HEK293T (cell line): ENCODE data around the gene PANK4.

ENCODE experiments used
- CTCF ChIA-PET: fragments of 350-600 bp; formaldehyde crosslinking; extraction: SDS; loops from one replicate; lab custom pipeline; 2021; ENCODE audit warnings: antibody characterized with exemption, inconsistent platforms; lab: Yijun Ruan, JAX
- POLR2A ChIA-PET: fragments of 350-600 bp; formaldehyde crosslinking; extraction: SDS; loops from one replicate; lab custom pipeline; 2020; ENCODE audit warnings: antibody characterized with exemption, inconsistent platforms; lab: Yijun Ruan, JAX
- DNase-seq: peaks from one replicate; pipeline ENCODE4 v3.0.0; 2012; ENCODE audit warnings: mixed read lengths; ENCODE audit errors: extremely low spot score
- ARNT ChIP-seq: fragments of 450-650 bp; IDR thresholded peaks from 2 replicates; pipeline ENCODE4 v1.6.1; 2017; ENCODE audit warnings: mild to moderate bottlenecking
- BHLHE40 ChIP-seq: fragments of 450-650 bp; IDR thresholded peaks from 2 replicates; pipeline ENCODE4 v1.6.1; 2016; ENCODE audit warnings: mild to moderate bottlenecking, moderate library complexity, borderline replicate concordance
- CTBP1 ChIP-seq: fragments of 450-650 bp; IDR thresholded peaks from 2 replicates; pipeline ENCODE4 v1.6.1; 2016; ENCODE audit warnings: borderline replicate concordance
- ELF4 ChIP-seq: fragments of 450-650 bp; IDR thresholded peaks from 2 replicates; pipeline ENCODE4 v1.6.1; 2017; ENCODE audit warnings: antibody characterized with exemption
- FOXA1 ChIP-seq: fragments of 450-650 bp; IDR thresholded peaks from 2 replicates; pipeline ENCODE4 v1.6.1; 2016; ENCODE audit warnings: mild to moderate bottlenecking
- FOXK2 ChIP-seq: fragments of 450-650 bp; IDR thresholded peaks from 2 replicates; pipeline ENCODE4 v1.6.1; 2016; ENCODE audit warnings: mild to moderate bottlenecking
- FOXM1 ChIP-seq: fragments of 450-650 bp; IDR thresholded peaks from 2 replicates; pipeline ENCODE4 v1.6.1; 2017; ENCODE audit warnings: mild to moderate bottlenecking, borderline replicate concordance
- HDGF ChIP-seq: fragments of 450-650 bp; IDR thresholded peaks from 2 replicates; pipeline ENCODE4 v1.6.1; 2017; ENCODE audit warnings: antibody characterized with exemption, borderline replicate concordance
- L3MBTL2 ChIP-seq: fragments of 450-650 bp; conservative IDR thresholded peaks from 2 replicates; pipeline ENCODE4 v1.6.1; 2016; ENCODE audit warnings: mild to moderate bottlenecking
- LEF1 ChIP-seq: fragments of 450-650 bp; IDR thresholded peaks from 2 replicates; pipeline ENCODE4 v1.6.1; 2017; ENCODE audit warnings: mild to moderate bottlenecking, borderline replicate concordance
- NFRKB ChIP-seq: fragments of 450-650 bp; IDR thresholded peaks from 2 replicates; pipeline ENCODE4 v1.6.1; 2016; ENCODE audit warnings: mild to moderate bottlenecking, moderate library complexity
- PKNOX1 ChIP-seq: fragments of 450-650 bp; IDR thresholded peaks from 2 replicates; pipeline ENCODE4 v1.6.1; 2016
- SP1 ChIP-seq: fragments of 450-650 bp; IDR thresholded peaks from 2 replicates; pipeline ENCODE4 v1.6.1; 2017
- SUZ12 ChIP-seq: fragments of 450-650 bp; IDR thresholded peaks from 2 replicates; pipeline ENCODE4 v1.6.1; 2016; ENCODE audit warnings: mild to moderate bottlenecking
- TARDBP ChIP-seq: fragments of 450-650 bp; IDR thresholded peaks from 2 replicates; pipeline ENCODE4 v1.6.1; 2016
- ZNF384 ChIP-seq: fragments of 450-650 bp; IDR thresholded peaks from 2 replicates; pipeline ENCODE4 v1.6.1; 2016

The PANK4 gene

GRCh38 chr1:2502661-2503553 lies 23.5 kb downstream of the PANK4 start:
- TF ChIP-seq FOXK2: no peak
- TF ChIP-seq PKNOX1: no peak
- TF ChIP-seq FOXA1: no peak
- TF ChIP-seq LEF1: no peak
- TF ChIP-seq BHLHE40: no peak
- no peak for TF ChIP-seq SUZ12
- no peak for TF ChIP-seq NFRKB
- no peak for TF ChIP-seq SP1
- TF ChIP-seq ZNF384: no peak
- TF ChIP-seq L3MBTL2: no peak
- TF ChIP-seq CTBP1: no peak
- TF ChIP-seq ELF4: no peak
- TF ChIP-seq HDGF: no peak
- no peak for TF ChIP-seq FOXM1
- no peak for TF ChIP-seq ARNT
- no peak for TF ChIP-seq TARDBP
- ChIA-PET CTCF (no interaction called here), POLR2A (no interaction called here)
- DNase-seq: no peak

- ChIA-PET POLR2A (no interaction called here), CTCF (no interaction called here)
- DNase-seq: no peak
- TF ChIP-seq CTBP1: no peak
- TF ChIP-seq FOXK2: no peak
- TF ChIP-seq ARNT: no peak
- no peak for TF ChIP-seq L3MBTL2
- TF ChIP-seq BHLHE40: no peak
- TF ChIP-seq SP1: no peak
- no peak for TF ChIP-seq ELF4
- TF ChIP-seq HDGF: no peak
Measured at GRCh38 chr1:2502210-2502609, 24.2 kb downstream of the PANK4 start.

GRCh38 chr1:2501820-2502119 lies 24.6 kb downstream of the PANK4 start:
- CTCF ChIA-PET: no interaction called here
- no peak for DNase-seq
- TF ChIP-seq SUZ12 (no peak), ZNF384 (no peak), ARNT (no peak), LEF1 (no peak), FOXM1 (no peak), HDGF (no peak), L3MBTL2 (no peak), PKNOX1 (no peak), TARDBP (no peak), FOXA1 (no peak), ELF4 (no peak), CTBP1 (no peak), BHLHE40 (no peak), NFRKB (no peak), FOXK2 (no peak)
- POLR2A ChIA-PET: no interaction called here

DNA sequence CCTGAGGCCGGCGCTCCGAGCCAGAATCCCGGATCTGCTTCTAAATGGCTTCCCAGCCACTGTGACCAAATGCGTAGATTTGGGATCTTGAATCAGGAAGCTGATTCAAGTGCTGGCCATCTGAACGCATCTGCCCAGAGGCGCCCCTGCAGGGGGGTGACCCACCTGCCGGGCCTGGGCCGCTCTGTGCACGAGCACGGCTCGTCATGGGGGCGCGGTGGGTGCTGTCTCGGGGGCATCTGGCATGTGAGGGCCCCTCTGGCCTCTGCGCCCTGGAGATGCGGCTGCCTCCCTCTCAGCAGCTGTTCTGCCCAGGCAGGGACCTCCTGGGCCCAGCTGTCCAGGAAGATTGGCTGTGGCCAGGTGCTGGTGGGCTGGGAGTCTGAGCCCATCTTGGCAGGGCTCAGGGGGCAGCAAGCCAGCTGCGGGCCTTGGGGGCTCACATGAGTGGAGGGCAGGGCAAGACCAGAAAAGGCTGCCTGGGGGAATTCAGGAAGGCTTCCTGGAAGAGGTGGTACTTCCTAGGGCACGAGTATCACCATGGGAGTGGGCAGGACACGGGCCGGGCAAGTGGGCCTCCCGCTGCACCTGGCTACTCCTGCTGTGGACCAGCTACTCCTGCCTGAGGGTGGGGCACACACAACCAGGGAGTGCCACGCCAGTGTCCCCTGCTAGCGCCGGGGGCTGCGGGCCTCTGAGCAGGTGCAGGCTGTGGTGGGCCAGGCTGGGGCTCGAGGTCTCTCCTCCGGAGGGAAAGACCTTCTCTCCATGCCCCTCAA lies 25.2 kb downstream of the PANK4 start:
- CTCF ChIA-PET: no interaction called here

GRCh38 chr1:2499986-2500596 lies 26.3 kb downstream of the PANK4 start:
- TF ChIP-seq ZNF384 (no peak), LEF1 (no peak), SUZ12 (no peak), NFRKB (no peak), FOXM1 (no peak), BHLHE40 (no peak), ARNT (no peak), FOXK2 (no peak), PKNOX1 (no peak)
- no peak for DNase-seq
- ChIA-PET CTCF (no interaction called here), POLR2A (no interaction called here)

More for the DNA sequence above, 25.2 kb downstream of the PANK4 start:
- TF ChIP-seq FOXA1: no peak
- TF ChIP-seq FOXK2: no peak
- no peak for TF ChIP-seq NFRKB
- no peak for TF ChIP-seq SUZ12
- TF ChIP-seq ELF4: no peak
- TF ChIP-seq ZNF384: no peak
- no peak for TF ChIP-seq L3MBTL2
- no peak for TF ChIP-seq HDGF
- no peak for TF ChIP-seq ARNT
- no peak for TF ChIP-seq CTBP1
- no peak for TF ChIP-seq LEF1
- POLR2A ChIA-PET: no interaction called here
- no peak for DNase-seq

DNA sequence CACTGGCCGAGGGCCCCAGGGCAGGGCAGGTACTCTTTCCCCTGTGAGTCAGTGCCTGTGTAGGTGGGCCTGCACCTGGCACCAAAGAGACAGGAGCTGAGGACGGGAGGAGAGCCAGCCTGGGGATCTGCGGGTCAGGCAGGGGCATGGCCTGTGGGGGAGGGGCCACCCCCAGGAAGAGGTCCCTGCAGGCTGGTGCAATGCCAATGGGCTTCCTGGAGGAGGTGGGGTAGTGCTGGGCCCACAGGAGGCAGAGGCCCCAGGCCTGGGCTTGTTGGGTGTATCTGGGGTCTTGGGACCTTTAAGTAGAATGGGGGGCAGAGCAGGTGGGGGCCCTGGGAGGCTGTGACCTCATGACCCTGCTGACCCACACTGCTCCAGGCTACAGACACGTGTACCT lies 27.1 kb downstream of the PANK4 start:
- POLR2A ChIA-PET: interaction anchor here (1.0 kb wide), 1 partner anchor 8 kb away, joined by 4 read pairs; no protein-coding TSS in a partner anchor
- no peak for DNase-seq
- CTCF ChIA-PET: no interaction called here
- TF ChIP-seq BHLHE40 (no peak), PKNOX1 (no peak)
